Adrenal gland (tissue), 5 donors: ENCODE data around the gene SPATA31D4.

Experiments used
- CTCF ChIP-seq, 6 experiments: fragments of 450-650 bp in 4 of 6; fragments of 200-600 bp in 2 of 6; sonication (generic) in 1 of 6; IDR thresholded peaks; 1 replicate in 5 of 6; 2 replicates in 1 of 6; pipeline versions ENCODE4 v1.5.1 to v1.8.0; 2016 to 2021; ENCODE audit warnings: antibody characterized with exemption in 6 of 6, mild to moderate bottlenecking in 2 of 6, moderate library complexity in 1 of 6
- POLR2A ChIP-seq, 2 donors: fragments of 450-650 bp; IDR thresholded peaks; one replicate each; pipeline ENCODE4 v1.6.1; 2017; ENCODE audit warnings: antibody characterized with exemption in 2 of 2, mild to moderate bottlenecking in 2 of 2, moderate library complexity in 1 of 2
- donor health status: DM: no; HTN: no; CAD: no.

- TF ChIP-seq CTCF (IDR thresholded peaks at IDR 0.05) (no peak), POLR2A (IDR thresholded peaks at IDR 0.05) (no peak)
Measured at GRCh38 chr9:81879501-81879916, 48.7 kb upstream of the SPATA31D4 start.
